Endodermal cell (in vitro differentiated cells): Measurements from ENCODE around the gene SMTN. TPM values are rescaled to one million over a fixed set of nuclear protein-coding genes. Genes with fewer than 3 reads are reported as not detected.

ENCODE experiments used
- DNase-seq: peaks from one replicate; pipeline ENCODE4 v3.0.0-alpha.2; 2017
- H3K27ac ChIP-seq: 2 replicates; pipeline ENCODE4 v1.5.1; 2013; ENCODE audit warnings: mild to moderate bottlenecking, low read depth, low read length, moderate library complexity
- H3K27me3 ChIP-seq: 2 replicates; pipeline ENCODE4 v1.6.1; 2013; ENCODE audit warnings: mild to moderate bottlenecking, low read length, moderate library complexity; ENCODE audit not compliant: insufficient read depth, control insufficient read depth, poor library complexity, severe bottlenecking
- H3K36me3 ChIP-seq: 2 replicates; pipeline ENCODE4 v1.7.0; 2013; ENCODE audit warnings: mild to moderate bottlenecking, low read length, moderate library complexity; ENCODE audit not compliant: control insufficient read depth, insufficient read depth
- H3K4me1 ChIP-seq: one replicate; pipeline ENCODE4 v1.7.0; 2013; ENCODE audit warnings: low read length; ENCODE audit not compliant: control insufficient read depth, insufficient read depth
- H3K4me3 ChIP-seq: 2 replicates; pipeline ENCODE4 v1.5.1; 2013; ENCODE audit warnings: mild to moderate bottlenecking, low read length, moderate library complexity
- H3K9ac ChIP-seq: 2 replicates; pipeline ENCODE4 v1.6.1; 2013; ENCODE audit warnings: mild to moderate bottlenecking, low read length, moderate library complexity; ENCODE audit not compliant: poor library complexity, severe bottlenecking; ENCODE audit errors: extremely low read depth
- H3K9me3 ChIP-seq: 2 replicates; pipeline ENCODE4 v1.6.1; 2013; ENCODE audit warnings: mild to moderate bottlenecking, low read length, moderate library complexity; ENCODE audit not compliant: control insufficient read depth
- H3K27ac Mint-ChIP-seq: 2 replicates; pipeline ENCODE4 v1.8.0; 2020; ENCODE audit warnings: mixed read lengths
- H3K27me3 Mint-ChIP-seq: 2 replicates; pipeline ENCODE4 v1.8.0; 2021; ENCODE audit warnings: mild to moderate bottlenecking, mixed read lengths; ENCODE audit not compliant: insufficient read depth
- H3K36me3 Mint-ChIP-seq: 2 replicates; pipeline ENCODE4 v1.8.0; 2020; ENCODE audit warnings: low read depth, mixed read lengths
- H3K4me1 Mint-ChIP-seq: 2 replicates; pipeline ENCODE4 v1.8.0; 2020; ENCODE audit warnings: mixed read lengths
- H3K4me3 Mint-ChIP-seq: 2 replicates; pipeline ENCODE4 v1.8.0; 2020; ENCODE audit warnings: mild to moderate bottlenecking, moderate library complexity, mixed read lengths
- H3K9me3 Mint-ChIP-seq: 2 replicates; pipeline ENCODE4 v1.8.0; 2020; ENCODE audit warnings: mild to moderate bottlenecking, mixed read lengths
- WGBS, 2 experiments: methylation state at CpG; one replicate each; pipeline versions ENCODE4 v1.1.5 to v1.1.7; 2013; ENCODE audit warnings: missing lambda C conversion rate in 2 of 2, mixed read lengths in 1 of 2; ENCODE audit not compliant: insufficient coverage in 1 of 2, insufficient read length in 1 of 2; 5-methylcytosine and 5-hydroxymethylcytosine counted together
- total RNA-seq, 2 donors: library from RNA; stranded (reverse); fragmentation: NEBNext Ultra II Directional in 1 of 2; extraction: Animal tissue kit (Norgen Biotek cat#: 25700) in 1 of 2; gene quantifications; 2 replicates in 1 of 2; 3 replicates in 1 of 2; pipeline ENCODE4 v1.2.1, GENCODE V29; 2021
- TF ChIP-seq, protein P1 (sequence below): fragments of 200-600 bp; sonication (generic); conservative IDR thresholded peaks from 2 replicates; pipeline ENCODE4 v1.5.0; 2021; ENCODE audit warnings: antibody characterized with exemption, mild to moderate bottlenecking

SMTN gene
- total RNA-seq, 2 donors from 2014 or later, result 23.6 to 35.8 TPM

DNA sequence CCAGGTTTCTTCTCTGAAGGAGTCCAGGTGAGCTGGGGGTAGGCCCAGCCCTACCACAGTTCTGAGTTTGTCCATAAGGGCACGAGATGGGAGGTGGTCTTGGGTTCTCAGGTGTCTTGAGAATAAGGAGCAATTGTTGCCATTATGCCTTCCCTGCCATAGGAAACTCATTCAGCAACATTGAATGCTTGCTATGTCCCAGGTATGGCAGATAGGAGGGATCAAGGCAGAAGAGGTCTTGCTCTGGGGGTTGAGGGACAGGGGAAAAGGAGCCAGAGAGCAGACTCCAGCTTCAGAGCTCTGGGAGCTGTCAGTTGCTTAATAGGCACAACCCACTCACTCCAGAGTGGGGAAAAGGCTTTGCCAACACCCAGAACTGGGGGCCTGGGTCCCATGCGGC lies 22.0 kb downstream of the SMTN start:
- no peaks in the 10 kb centered on the region for H3K9me3 ChIP-seq
- DNase-seq, result no peak
- no peak overlapping the region for H3K4me3 ChIP-seq
- H3K9me3 Mint-ChIP-seq, result no peaks in the 10 kb centered on the region
- TF ChIP-seq, protein P1, sequence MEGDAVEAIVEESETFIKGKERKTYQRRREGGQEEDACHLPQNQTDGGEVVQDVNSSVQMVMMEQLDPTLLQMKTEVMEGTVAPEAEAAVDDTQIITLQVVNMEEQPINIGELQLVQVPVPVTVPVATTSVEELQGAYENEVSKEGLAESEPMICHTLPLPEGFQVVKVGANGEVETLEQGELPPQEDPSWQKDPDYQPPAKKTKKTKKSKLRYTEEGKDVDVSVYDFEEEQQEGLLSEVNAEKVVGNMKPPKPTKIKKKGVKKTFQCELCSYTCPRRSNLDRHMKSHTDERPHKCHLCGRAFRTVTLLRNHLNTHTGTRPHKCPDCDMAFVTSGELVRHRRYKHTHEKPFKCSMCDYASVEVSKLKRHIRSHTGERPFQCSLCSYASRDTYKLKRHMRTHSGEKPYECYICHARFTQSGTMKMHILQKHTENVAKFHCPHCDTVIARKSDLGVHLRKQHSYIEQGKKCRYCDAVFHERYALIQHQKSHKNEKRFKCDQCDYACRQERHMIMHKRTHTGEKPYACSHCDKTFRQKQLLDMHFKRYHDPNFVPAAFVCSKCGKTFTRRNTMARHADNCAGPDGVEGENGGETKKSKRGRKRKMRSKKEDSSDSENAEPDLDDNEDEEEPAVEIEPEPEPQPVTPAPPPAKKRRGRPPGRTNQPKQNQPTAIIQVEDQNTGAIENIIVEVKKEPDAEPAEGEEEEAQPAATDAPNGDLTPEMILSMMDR, result no peak
- H3K36me3 ChIP-seq, result peaks cover 10% of the 10 kb centered on the region
- no peaks in the 10 kb centered on the region for H3K4me1 ChIP-seq
- H3K27me3 Mint-ChIP-seq, result peaks cover 40% of the 10 kb centered on the region
- H3K9ac ChIP-seq, result no peak overlapping the region
- no peak overlapping the region for H3K27ac Mint-ChIP-seq
- 83 to 89% methylated on average over 1 to 2 of the region's 2 CpGs for WGBS, 2 experiments
- H3K4me3 Mint-ChIP-seq, result no peak overlapping the region
- H3K4me1 Mint-ChIP-seq, result peaks cover 5% of the 10 kb centered on the region
- no peaks in the 10 kb centered on the region for H3K36me3 Mint-ChIP-seq
- peaks cover 23% of the 10 kb centered on the region for H3K27me3 ChIP-seq
- H3K27ac ChIP-seq, result no peak overlapping the region

DNA sequence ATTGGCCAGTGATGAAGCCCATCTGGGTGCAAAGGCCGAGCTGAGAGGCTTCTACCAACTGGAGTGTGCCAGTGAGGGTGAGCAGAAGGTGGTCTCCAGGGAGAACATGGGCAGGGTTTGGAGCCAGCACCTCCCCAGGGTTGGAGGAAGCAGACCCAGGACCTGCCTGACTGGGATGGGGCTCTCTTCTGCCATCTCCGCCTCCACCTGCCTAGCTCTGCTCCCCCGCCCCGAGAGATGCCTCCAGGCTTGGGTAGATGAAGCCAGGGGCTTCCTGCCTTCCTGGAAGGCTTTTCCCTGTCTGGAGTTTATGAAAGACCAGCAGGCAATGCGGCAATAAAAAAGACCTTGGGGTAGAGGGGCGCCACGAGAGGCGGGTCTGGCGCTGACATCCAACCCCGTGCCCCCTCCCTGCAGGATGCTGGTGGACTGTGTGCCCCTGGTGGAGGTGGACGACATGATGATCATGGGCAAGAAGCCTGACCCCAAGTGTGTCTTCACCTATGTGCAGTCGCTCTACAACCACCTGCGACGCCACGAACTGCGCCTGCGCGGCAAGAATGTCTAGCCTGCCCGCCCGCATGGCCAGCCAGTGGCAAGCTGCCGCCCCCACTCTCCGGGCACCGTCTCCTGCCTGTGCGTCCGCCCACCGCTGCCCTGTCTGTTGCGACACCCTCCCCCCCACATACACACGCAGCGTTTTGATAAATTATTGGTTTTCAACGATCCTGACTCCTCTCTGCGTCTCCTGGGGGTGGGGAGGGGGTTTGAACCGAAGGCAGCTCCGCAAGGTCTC lies 23.0 kb downstream of the SMTN start:
- Mint-ChIP-seq H3K27ac (no peak overlapping the region), H3K4me3 (no peak overlapping the region), H3K27me3 (peaks cover 40% of the 10 kb centered on the region), H3K36me3 (no peaks in the 10 kb centered on the region), H3K4me1 (peaks cover 5% of the 10 kb centered on the region), H3K9me3 (no peaks in the 10 kb centered on the region)
- 90 to 98% methylated on average over 18 to 31 of the region's 33 CpGs for WGBS, 2 experiments
- Histone ChIP-seq H3K27ac (no peak overlapping the region), H3K4me1 (no peaks in the 10 kb centered on the region), H3K4me3 (no peak overlapping the region), H3K9me3 (no peaks in the 10 kb centered on the region), H3K9ac (no peak overlapping the region), H3K36me3 (peaks cover 7% of the 10 kb centered on the region), H3K27me3 (peaks cover 23% of the 10 kb centered on the region)
- no peak for DNase-seq
- TF ChIP-seq, protein P1, result no peak

GRCh38 chr22:31104869-31105268 lies 23.8 kb downstream of the SMTN start:
- no peak overlapping the region for H3K4me3 ChIP-seq
- no peaks in the 10 kb centered on the region for H3K4me1 ChIP-seq

More at GRCh38 chr22:31104869-31105268, 23.8 kb downstream of the SMTN start:
- Histone ChIP-seq H3K9ac (no peak overlapping the region), H3K9me3 (no peaks in the 10 kb centered on the region), H3K36me3 (peaks cover 4% of the 10 kb centered on the region), H3K27ac (no peak overlapping the region), H3K27me3 (peaks cover 23% of the 10 kb centered on the region)
- DNase-seq, result peak; percentile 95
- Mint-ChIP-seq H3K36me3 (no peaks in the 10 kb centered on the region), H3K27me3 (peaks cover 40% of the 10 kb centered on the region), H3K4me3 (no peak overlapping the region), H3K27ac (no peak overlapping the region), H3K4me1 (peaks cover 5% of the 10 kb centered on the region), H3K9me3 (no peaks in the 10 kb centered on the region)
- TF ChIP-seq, protein P1, result peak; percentile 94
- 20 to 40% methylated on average over 14 to 35 of the region's 35 CpGs for WGBS, 2 experiments
